ENCODE results near the gene B3GNT3. TPM values are rescaled to one million over a fixed set of nuclear protein-coding genes. Genes with fewer than 3 reads are reported as not detected.
A peak's percentile ranks its signal among the peaks of the same experiment; 100 is the strongest.

B3GNT3 gene
- total and polyA plus RNA-seq, 2 of the 13 experiments (the other 11 are each of a cell fraction or from before 2014, with no cell fraction given): 0.86 to 4.0 TPM

- TF ChIP-seq ZNF784 (CRISPR knock-in tag; IDR thresholded peaks at IDR 0.05; ENCODE audit: borderline replicate concordance): no peak
- TF ChIP-seq FOXM1 (CRISPR knock-in tag; IDR thresholded peaks at IDR 0.05): no peak
- TF ChIP-seq, protein P1, sequence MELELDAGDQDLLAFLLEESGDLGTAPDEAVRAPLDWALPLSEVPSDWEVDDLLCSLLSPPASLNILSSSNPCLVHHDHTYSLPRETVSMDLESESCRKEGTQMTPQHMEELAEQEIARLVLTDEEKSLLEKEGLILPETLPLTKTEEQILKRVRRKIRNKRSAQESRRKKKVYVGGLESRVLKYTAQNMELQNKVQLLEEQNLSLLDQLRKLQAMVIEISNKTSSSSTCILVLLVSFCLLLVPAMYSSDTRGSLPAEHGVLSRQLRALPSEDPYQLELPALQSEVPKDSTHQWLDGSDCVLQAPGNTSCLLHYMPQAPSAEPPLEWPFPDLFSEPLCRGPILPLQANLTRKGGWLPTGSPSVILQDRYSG (CRISPR knock-in tag; IDR thresholded peaks at IDR 0.05): peak; percentile 71; the same call in 1 of the 2 replicates
- peak; percentile 78; the same call in 1 of the 2 replicates for TF ChIP-seq ZMYM3 (CRISPR knock-in tag; IDR thresholded peaks at IDR 0.05)
- TF ChIP-seq, protein P2, sequence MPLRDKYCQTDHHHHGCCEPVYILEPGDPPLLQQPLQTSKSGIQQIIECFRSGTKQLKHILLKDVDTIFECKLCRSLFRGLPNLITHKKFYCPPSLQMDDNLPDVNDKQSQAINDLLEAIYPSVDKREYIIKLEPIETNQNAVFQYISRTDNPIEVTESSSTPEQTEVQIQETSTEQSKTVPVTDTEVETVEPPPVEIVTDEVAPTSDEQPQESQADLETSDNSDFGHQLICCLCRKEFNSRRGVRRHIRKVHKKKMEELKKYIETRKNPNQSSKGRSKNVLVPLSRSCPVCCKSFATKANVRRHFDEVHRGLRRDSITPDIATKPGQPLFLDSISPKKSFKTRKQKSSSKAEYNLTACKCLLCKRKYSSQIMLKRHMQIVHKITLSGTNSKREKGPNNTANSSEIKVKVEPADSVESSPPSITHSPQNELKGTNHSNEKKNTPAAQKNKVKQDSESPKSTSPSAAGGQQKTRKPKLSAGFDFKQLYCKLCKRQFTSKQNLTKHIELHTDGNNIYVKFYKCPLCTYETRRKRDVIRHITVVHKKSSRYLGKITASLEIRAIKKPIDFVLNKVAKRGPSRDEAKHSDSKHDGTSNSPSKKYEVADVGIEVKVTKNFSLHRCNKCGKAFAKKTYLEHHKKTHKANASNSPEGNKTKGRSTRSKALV (CRISPR knock-in tag; IDR thresholded peaks at IDR 0.05): 0 out of 2 replicates have a peak, but pooled peaks have one; percentile 59
- TF ChIP-seq ZSCAN20 (CRISPR knock-in tag; IDR thresholded peaks at IDR 0.05; ENCODE audit: borderline replicate concordance): no peak
- TF ChIP-seq DNMT1 (CRISPR knock-in tag; IDR thresholded peaks at IDR 0.05): 0 out of 2 replicates have a peak, but pooled peaks have one; percentile 45
- TF ChIP-seq ZIK1 (CRISPR knock-in tag; IDR thresholded peaks at IDR 0.05; ENCODE audit: borderline replicate concordance, low read depth): peak; percentile 81; the same call in 1 of the 2 replicates
- 0 out of 2 replicates have a peak, but pooled peaks have one; percentile 40 for TF ChIP-seq ZNF777 (CRISPR knock-in tag; IDR thresholded peaks at IDR 0.05)
- no peak for TF ChIP-seq HNRNPK (IDR thresholded peaks at IDR 0.05; ENCODE audit: low read depth, low read length, poor library complexity, severe bottlenecking)
- TF ChIP-seq NFE2 (CRISPR knock-in tag; IDR thresholded peaks at IDR 0.05): no peak
- TF ChIP-seq ZNF225 (CRISPR knock-in tag; IDR thresholded peaks at IDR 0.05): no peak
- TF ChIP-seq ZNF550 (CRISPR knock-in tag; IDR thresholded peaks at IDR 0.05; ENCODE audit: borderline replicate concordance): no peak
- no peak for TF ChIP-seq LCORL (IDR thresholded peaks at IDR 0.05)
- 0 out of 2 replicates have a peak, but pooled peaks have one; percentile 43 for TF ChIP-seq LCORL (CRISPR knock-in tag; IDR thresholded peaks at IDR 0.05)
- TF ChIP-seq STAT5B (CRISPR knock-in tag; IDR thresholded peaks at IDR 0.05): no peak
- TF ChIP-seq SMC3 (IDR thresholded peaks at IDR 0.05; ENCODE audit: low read length): peak; percentile 58
- TF ChIP-seq ZNF253 (CRISPR knock-in tag; IDR thresholded peaks at IDR 0.05; ENCODE audit: borderline replicate concordance): no peak
- no peak for TF ChIP-seq ZNF879 (CRISPR knock-in tag; IDR thresholded peaks at IDR 0.05)
- no peak for TF ChIP-seq ZNF558 (CRISPR knock-in tag; IDR thresholded peaks at IDR 0.05; ENCODE audit: borderline replicate concordance)
- TF ChIP-seq, protein P3, sequence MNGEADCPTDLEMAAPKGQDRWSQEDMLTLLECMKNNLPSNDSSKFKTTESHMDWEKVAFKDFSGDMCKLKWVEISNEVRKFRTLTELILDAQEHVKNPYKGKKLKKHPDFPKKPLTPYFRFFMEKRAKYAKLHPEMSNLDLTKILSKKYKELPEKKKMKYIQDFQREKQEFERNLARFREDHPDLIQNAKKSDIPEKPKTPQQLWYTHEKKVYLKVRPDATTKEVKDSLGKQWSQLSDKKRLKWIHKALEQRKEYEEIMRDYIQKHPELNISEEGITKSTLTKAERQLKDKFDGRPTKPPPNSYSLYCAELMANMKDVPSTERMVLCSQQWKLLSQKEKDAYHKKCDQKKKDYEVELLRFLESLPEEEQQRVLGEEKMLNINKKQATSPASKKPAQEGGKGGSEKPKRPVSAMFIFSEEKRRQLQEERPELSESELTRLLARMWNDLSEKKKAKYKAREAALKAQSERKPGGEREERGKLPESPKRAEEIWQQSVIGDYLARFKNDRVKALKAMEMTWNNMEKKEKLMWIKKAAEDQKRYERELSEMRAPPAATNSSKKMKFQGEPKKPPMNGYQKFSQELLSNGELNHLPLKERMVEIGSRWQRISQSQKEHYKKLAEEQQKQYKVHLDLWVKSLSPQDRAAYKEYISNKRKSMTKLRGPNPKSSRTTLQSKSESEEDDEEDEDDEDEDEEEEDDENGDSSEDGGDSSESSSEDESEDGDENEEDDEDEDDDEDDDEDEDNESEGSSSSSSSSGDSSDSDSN (CRISPR knock-in tag; IDR thresholded peaks at IDR 0.05): peak; percentile 26; the same call in 1 of the 2 replicates
- peak; percentile 22; the same call in 1 of the 2 replicates for TF ChIP-seq ZFY (CRISPR knock-in tag; IDR thresholded peaks at IDR 0.05)
- TF ChIP-seq GABPB1 (CRISPR knock-in tag; IDR thresholded peaks at IDR 0.05): peak; percentile 70
- no peak for TF ChIP-seq ISX (CRISPR knock-in tag; conservative IDR thresholded peaks at IDR 0.05)
- TF ChIP-seq KDM2A (CRISPR knock-in tag; IDR thresholded peaks at IDR 0.05; ENCODE audit: borderline replicate concordance, low read depth): peak; percentile 76; the same call in 1 of the 2 replicates
- peak; percentile 97 for TF ChIP-seq ELF3 (CRISPR knock-in tag; IDR thresholded peaks at IDR 0.05)
Observed at GRCh38 chr19:17766543-17767131, 28.3 kb upstream of the B3GNT3 start (continued).

All from HepG2 (cell line).